Activated naive CD8-positive, alpha-beta T cell treated with anti-CD3 and anti-CD28 coated beads, Interleukin-2, amount 10 ng/mL, durations not matched to agents 7 days and 5 days (primary cell): ENCODE measurements around the gene TMEM106A. TPM values are rescaled to one million over a fixed set of nuclear protein-coding genes. Genes with fewer than 3 reads are reported as not detected.
"Not testable (repeated sequence)": the region's sequence is repeated elsewhere in the genome, so short reads cannot be mapped to it uniquely, and the experiment has no call there.

Experiments
- ATAC-seq: fragments of 150-1000 bp; cut with Tn5 transposase; one replicate; pipeline ENCODE4 v1.10.0; 2021; ENCODE audit warnings: low read depth, moderate library complexity
- POLR2A ChIA-PET: fragments of 350-600 bp; sonication (Branson Sonifier 250); formaldehyde crosslinking; loops from one replicate; lab custom pipeline; 2021; ENCODE audit warnings: antibody characterized with exemption; lab: Charles Lee
- DNase-seq: peaks from one replicate; pipeline ENCODE4 v3.0.0; 2021
- H3K27ac Mint-ChIP-seq: one replicate; pipeline ENCODE4 v1.8.0; 2022; ENCODE audit warnings: mild to moderate bottlenecking, mixed read lengths
- H3K27me3 Mint-ChIP-seq: one replicate; pipeline ENCODE4 v1.8.0; 2022; ENCODE audit warnings: mild to moderate bottlenecking, moderate library complexity, mixed read lengths
- H3K36me3 Mint-ChIP-seq: one replicate; pipeline ENCODE4 v1.8.0; 2021; ENCODE audit warnings: mild to moderate bottlenecking, mixed read lengths
- H3K4me1 Mint-ChIP-seq: one replicate; pipeline ENCODE4 v1.8.0; 2021; ENCODE audit warnings: mixed read lengths
- H3K4me3 Mint-ChIP-seq: one replicate; pipeline ENCODE4 v1.8.0; 2022; ENCODE audit warnings: mild to moderate bottlenecking, moderate library complexity, mixed read lengths
- H3K9me3 Mint-ChIP-seq: one replicate; pipeline ENCODE4 v1.8.0; 2021; ENCODE audit warnings: mixed read lengths
- total RNA-seq, 2 experiments: library from RNA; stranded (reverse); gene quantifications; one replicate each; pipeline ENCODE4 v1.2.3, GENCODE V29; 2021

TMEM106A gene
- total RNA-seq, 2 experiments from 2014 or later = 20.3 TPM

- DNase-seq = no peak
- no peak for ATAC-seq
- H3K36me3 Mint-ChIP-seq = peaks cover 34% of the 10 kb centered on the region
- H3K4me3 Mint-ChIP-seq = no peak overlapping the region
- H3K27me3 Mint-ChIP-seq = no peaks in the 10 kb centered on the region
- POLR2A ChIA-PET = no interaction called here
- H3K4me1 Mint-ChIP-seq = peaks cover 4% of the 10 kb centered on the region
- H3K9me3 Mint-ChIP-seq = no peaks in the 10 kb centered on the region
- no peak overlapping the region for H3K27ac Mint-ChIP-seq
These were observed 18.4 kb upstream of the TMEM106A start for GRCh38 chr17:43193251-43193650.

- Mint-ChIP-seq H3K9me3 (no peaks in the 10 kb centered on the region), H3K27ac (no peak overlapping the region), H3K36me3 (peaks cover 25% of the 10 kb centered on the region), H3K4me3 (no peak overlapping the region), H3K4me1 (peaks cover 5% of the 10 kb centered on the region), H3K27me3 (no peaks in the 10 kb centered on the region)
- POLR2A ChIA-PET = interaction anchor here (0.7 to 1.8 kb wide), 7 partner anchors 9 to 169 kb away, joined by 3 to 5 read pairs (median 4); partner anchors contain the start of gene TMEM106A
- ATAC-seq (no peak), DNase-seq (no peak)
These were observed 12.0 kb upstream of the TMEM106A start for GRCh38 chr17:43199633-43200032.

GRCh38 chr17:43200127-43200526, 11.5 kb upstream of the TMEM106A start:
- Mint-ChIP-seq H3K4me3 (no peak overlapping the region), H3K27ac (no peak overlapping the region)

GRCh38 chr17:43203013-43203412, 8.7 kb upstream of the TMEM106A start:
- peaks cover 31% of the 10 kb centered on the region for H3K36me3 Mint-ChIP-seq
- H3K4me1 Mint-ChIP-seq, H3K9me3 Mint-ChIP-seq, ATAC-seq, H3K27ac Mint-ChIP-seq, DNase-seq, H3K27me3 Mint-ChIP-seq, POLR2A ChIA-PET, H3K4me3 Mint-ChIP-seq: not testable (repeated sequence)

More at GRCh38 chr17:43200127-43200526, 11.5 kb upstream of the TMEM106A start:
- DNase-seq = no peak
- POLR2A ChIA-PET = interaction anchor here (0.7 to 1.8 kb wide), 6 partner anchors 9 to 168 kb away, joined by 3 to 7 read pairs (median 4); partner anchors contain the start of gene TMEM106A
- ATAC-seq = no peak
- Mint-ChIP-seq H3K4me1 (peaks cover 5% of the 10 kb centered on the region), H3K36me3 (peaks cover 26% of the 10 kb centered on the region), H3K9me3 (no peaks in the 10 kb centered on the region), H3K27me3 (no peaks in the 10 kb centered on the region)

GRCh38 chr17:43210576-43210975, 1.1 kb upstream of the TMEM106A start:
- H3K9me3 Mint-ChIP-seq = no peaks in the 10 kb centered on the region
- peaks cover 11% of the 10 kb centered on the region for H3K36me3 Mint-ChIP-seq
- peak overlapping the region; percentile 98 for H3K4me3 Mint-ChIP-seq
- ATAC-seq (no peak), DNase-seq (no peak)
- H3K27ac Mint-ChIP-seq = peak overlapping the region; percentile 94
- POLR2A ChIA-PET = interaction anchor here (1.0 to 10.4 kb wide), 5 partner anchors 37 to 212 kb away, joined by 3 to 221 read pairs (median 11); partner anchors contain the start of genes NBR1 and RPL27
- H3K4me1 Mint-ChIP-seq = peaks cover 18% of the 10 kb centered on the region
- no peaks in the 10 kb centered on the region for H3K27me3 Mint-ChIP-seq

- POLR2A ChIA-PET = interaction anchor here (0.6 to 10.4 kb wide), 12 partner anchors 9 to 273 kb away, joined by 3 to 221 read pairs (median 6); partner anchors contain the start of genes BRCA1, DHX8, NBR1 and RPL27
- no peak for DNase-seq
- Mint-ChIP-seq H3K4me3 (peak overlapping the region; percentile 98), H3K27me3 (no peaks in the 10 kb centered on the region), H3K27ac (peak overlapping the region; percentile 94), H3K9me3 (no peaks in the 10 kb centered on the region), H3K36me3 (peaks cover 14% of the 10 kb centered on the region), H3K4me1 (peaks cover 18% of the 10 kb centered on the region)
- no peak for ATAC-seq
These were observed 574 bp upstream of the TMEM106A start for GRCh38 chr17:43211123-43211479.

GRCh38 chr17:43212641-43213490, 1.2 kb downstream of the TMEM106A start:
- Mint-ChIP-seq H3K4me3 (peak overlapping the region; percentile 98), H3K27ac (peak overlapping the region; percentile 94), H3K36me3 (peaks cover 16% of the 10 kb centered on the region), H3K27me3 (no peaks in the 10 kb centered on the region), H3K4me1 (peaks cover 23% of the 10 kb centered on the region), H3K9me3 (no peaks in the 10 kb centered on the region)
- POLR2A ChIA-PET = interaction anchor here (0.6 to 10.4 kb wide), 9 partner anchors 9 to 603 kb away, joined by 3 to 221 read pairs (median 4); partner anchors contain the start of genes BRCA1, NBR1, RPL27 and TUBG1
- DNase-seq (no peak), ATAC-seq (no peak)

- peak overlapping the region; percentile 98 for H3K4me3 Mint-ChIP-seq
- DNase-seq (no peak), ATAC-seq (no peak)
- H3K27me3 Mint-ChIP-seq = no peaks in the 10 kb centered on the region
- peaks cover 26% of the 10 kb centered on the region for H3K4me1 Mint-ChIP-seq
- peak overlapping the region; percentile 21 for H3K27ac Mint-ChIP-seq
- POLR2A ChIA-PET = interaction anchor here (0.6 to 10.4 kb wide), 5 partner anchors 42 to 604 kb away, joined by 3 to 221 read pairs (median 3); partner anchors contain the start of genes NBR1 and TUBG1
- H3K9me3 Mint-ChIP-seq = no peaks in the 10 kb centered on the region
- peaks cover 12% of the 10 kb centered on the region for H3K36me3 Mint-ChIP-seq
These were observed 1.9 kb downstream of the TMEM106A start for GRCh38 chr17:43213545-43213944.

GRCh38 chr17:43215341-43215740, 3.7 kb downstream of the TMEM106A start:
- Mint-ChIP-seq H3K36me3 (peaks cover 17% of the 10 kb centered on the region), H3K4me3 (no peak overlapping the region), H3K27me3 (no peaks in the 10 kb centered on the region), H3K9me3 (no peaks in the 10 kb centered on the region), H3K27ac (no peak overlapping the region), H3K4me1 (peaks cover 33% of the 10 kb centered on the region)
- ATAC-seq = no peak
- no peak for DNase-seq
- POLR2A ChIA-PET = interaction anchor here (10.4 kb wide), 1 partner anchor 101 kb away, joined by 221 read pairs; no protein-coding TSS in a partner anchor

GRCh38 chr17:43216369-43216761, 4.7 kb downstream of the TMEM106A start:
- no peak overlapping the region for H3K27ac Mint-ChIP-seq
- no peak overlapping the region for H3K4me3 Mint-ChIP-seq
- no peak for ATAC-seq
- H3K27me3 Mint-ChIP-seq = no peaks in the 10 kb centered on the region
- H3K36me3 Mint-ChIP-seq = peaks cover 17% of the 10 kb centered on the region
- H3K9me3 Mint-ChIP-seq = no peaks in the 10 kb centered on the region
- POLR2A ChIA-PET = interaction anchor here (1.1 to 10.4 kb wide), 3 partner anchors 10 to 100 kb away, joined by 3 to 221 read pairs (median 4); partner anchors contain the start of gene NBR1
- DNase-seq = no peak
- H3K4me1 Mint-ChIP-seq = peaks cover 30% of the 10 kb centered on the region

- Mint-ChIP-seq H3K36me3 (peaks cover 17% of the 10 kb centered on the region), H3K4me3 (no peak overlapping the region), H3K4me1 (peaks cover 30% of the 10 kb centered on the region), H3K27ac (peak overlapping the region; percentile 82), H3K9me3 (no peaks in the 10 kb centered on the region), H3K27me3 (no peaks in the 10 kb centered on the region)
- DNase-seq = no peak
- no peak for ATAC-seq
- POLR2A ChIA-PET = interaction anchor here (0.8 to 10.4 kb wide), 5 partner anchors 10 to 143 kb away, joined by 3 to 221 read pairs (median 4); partner anchors contain the start of gene NBR1
These were observed 5.3 kb downstream of the TMEM106A start for GRCh38 chr17:43216762-43217613.

- H3K27ac Mint-ChIP-seq = peak overlapping the region; percentile 82
- peak; percentile 78 for ATAC-seq
- peak overlapping the region; percentile 25 for H3K4me3 Mint-ChIP-seq
- POLR2A ChIA-PET = interaction anchor here (0.8 to 10.4 kb wide), 4 partner anchors 9 to 143 kb away, joined by 3 to 221 read pairs (median 5); partner anchors contain the start of gene NBR1
- peaks cover 25% of the 10 kb centered on the region for H3K4me1 Mint-ChIP-seq
- DNase-seq = no peak
- H3K27me3 Mint-ChIP-seq = no peaks in the 10 kb centered on the region
- H3K36me3 Mint-ChIP-seq = peaks cover 17% of the 10 kb centered on the region
- no peaks in the 10 kb centered on the region for H3K9me3 Mint-ChIP-seq
These were observed 6.0 kb downstream of the TMEM106A start for GRCh38 chr17:43217614-43218087.
